CD14-positive monocyte (primary cell): ENCODE measurements around the gene RABAC1. TPM values are rescaled to one million over a fixed set of nuclear protein-coding genes. Genes with fewer than 3 reads are reported as not detected.

ENCODE experiments used
- DNase-seq, 3 donors: peaks; one replicate each; pipeline ENCODE4 v3.0.0-alpha.2; 2011 to 2022
- H2AFZ ChIP-seq: 2 replicates; pipeline ENCODE4 v1.6.0; 2012; ENCODE audit warnings: mild to moderate bottlenecking, low read depth, low read length, inconsistent platforms; ENCODE audit not compliant: insufficient read depth, poor library complexity, severe bottlenecking
- H3K27ac ChIP-seq, 2 donors: 1 replicate in 1 of 2; 2 replicates in 1 of 2; pipeline ENCODE4 v1.5.1; 2012 to 2013; ENCODE audit warnings: low read length in 2 of 2, control low read depth in 1 of 2, inconsistent platforms in 1 of 2, low read depth in 1 of 2, mild to moderate bottlenecking in 1 of 2
- H3K27me3 ChIP-seq, 2 donors: one replicate each; pipeline versions ENCODE4 v1.6.0 to v1.6.1; 2011 to 2013; ENCODE audit warnings: low read length in 2 of 2; ENCODE audit not compliant: control insufficient read depth in 2 of 2, insufficient read depth in 2 of 2
- H3K36me3 ChIP-seq, 2 donors: replicated peaks in 1 of 2; 1 replicate in 1 of 2; 2 replicates in 1 of 2; pipeline versions ENCODE4 v1.5.1 to v1.6.1; 2012 to 2013; ENCODE audit warnings: low read length in 2 of 2, control low read depth in 1 of 2, inconsistent platforms in 1 of 2, mild to moderate bottlenecking in 1 of 2; ENCODE audit not compliant: insufficient read depth in 2 of 2, control insufficient read depth in 1 of 2
- H3K4me1 ChIP-seq, 2 donors: 1 replicate in 1 of 2; 2 replicates in 1 of 2; pipeline versions ENCODE4 v1.5.1 to v1.6.1; 2012 to 2013; ENCODE audit warnings: low read length in 2 of 2, control low read depth in 1 of 2, inconsistent platforms in 1 of 2, mild to moderate bottlenecking in 1 of 2, moderate library complexity in 1 of 2; ENCODE audit not compliant: insufficient read depth in 2 of 2, control insufficient read depth in 1 of 2
- H3K4me2 ChIP-seq: replicated peaks from 2 replicates; pipeline ENCODE3; 2012; ENCODE audit warnings: low read length, moderate library complexity, mild to moderate bottlenecking; ENCODE audit not compliant: poor library complexity, severe bottlenecking; ENCODE audit errors: extremely low read depth
- H3K4me3 ChIP-seq, 3 experiments: fragments of 200-600 bp in 1 of 3; sonication (generic) in 1 of 3; replicated peaks in 1 of 3; 1 replicate in 2 of 3; 2 replicates in 1 of 3; pipeline ENCODE4 v1.5.1; 2011 to 2013; ENCODE audit warnings: low read length in 3 of 3, mild to moderate bottlenecking in 3 of 3, control low read depth in 2 of 3, low read depth in 2 of 3, inconsistent platforms in 1 of 3, moderate library complexity in 1 of 3
- H3K79me2 ChIP-seq: 2 replicates; pipeline ENCODE4 v1.6.0; 2012; ENCODE audit warnings: mild to moderate bottlenecking, control low read depth, inconsistent platforms, low read length, moderate library complexity; ENCODE audit not compliant: insufficient read depth
- H3K9ac ChIP-seq: 2 replicates; pipeline ENCODE4 v1.6.0; 2017; ENCODE audit warnings: low read length, mild to moderate bottlenecking; ENCODE audit not compliant: insufficient read depth, poor library complexity, severe bottlenecking
- H3K9me3 ChIP-seq, 2 donors: replicated peaks in 1 of 2; 1 replicate in 1 of 2; 2 replicates in 1 of 2; pipeline versions ENCODE4 v1.5.1 to v1.6.1; 2012 to 2013; ENCODE audit warnings: low read length in 2 of 2, control low read depth in 1 of 2; ENCODE audit not compliant: control insufficient read depth in 1 of 2, insufficient read depth in 1 of 2
- H4K20me1 ChIP-seq: 2 replicates; pipeline ENCODE4 v1.6.0; 2012; ENCODE audit warnings: mild to moderate bottlenecking, low read length, control low read depth, moderate library complexity; ENCODE audit not compliant: insufficient read depth
- H3K27ac Mint-ChIP-seq, 7 donors: one replicate each; pipeline ENCODE4 v1.8.0; 2020; ENCODE audit warnings: mild to moderate bottlenecking in 7 of 7, mixed read lengths in 7 of 7, moderate library complexity in 6 of 7, inconsistent platforms in 2 of 7
- H3K27me3 Mint-ChIP-seq, 3 donors: one replicate each; pipeline ENCODE4 v1.8.0; 2021 to 2022; ENCODE audit warnings: low read depth in 3 of 3, mild to moderate bottlenecking in 3 of 3, mixed read lengths in 3 of 3, moderate library complexity in 3 of 3, inconsistent platforms in 1 of 3
- H3K36me3 Mint-ChIP-seq, 2 donors: one replicate each; pipeline ENCODE4 v1.8.0; 2020; ENCODE audit warnings: mixed read lengths in 2 of 2, inconsistent platforms in 1 of 2, mild to moderate bottlenecking in 1 of 2
- H3K4me1 Mint-ChIP-seq: one replicate; pipeline ENCODE4 v1.8.0; 2020; ENCODE audit warnings: mild to moderate bottlenecking, mixed read lengths
- H3K4me3 Mint-ChIP-seq, 2 donors: one replicate each; pipeline ENCODE4 v1.8.0; 2020; ENCODE audit warnings: mild to moderate bottlenecking in 2 of 2, mixed read lengths in 2 of 2, moderate library complexity in 1 of 2
- H3K9me3 Mint-ChIP-seq, 7 donors: one replicate each; pipeline ENCODE4 v1.8.0; 2020 to 2022; ENCODE audit warnings: mixed read lengths in 7 of 7, mild to moderate bottlenecking in 6 of 7, moderate library complexity in 6 of 7, inconsistent platforms in 2 of 7
- WGBS: methylation state at CpG from one replicate; pipeline ENCODE4 v1.1.5; 2013; ENCODE audit warnings: missing lambda C conversion rate; ENCODE audit not compliant: insufficient coverage; 5-methylcytosine and 5-hydroxymethylcytosine counted together
- intact Hi-C, 2 donors: fragments of 100-400 bp; cut with micrococcal nuclease; formaldehyde crosslinking; loops; one replicate each; pipeline versions ENCODE4 v1.15.0 to v1.15.1; 2023
- polyA plus RNA-seq, 3 donors: library from polyadenylated mRNA; depleted of rRNA in 1 of 3; unstranded in 2 of 3; stranded (reverse) in 1 of 3; fragments of 300-500 nt in 2 of 3; fragments of >200 nt in 1 of 3; fragmentation: Illumina TruSeq in 2 of 3; gene quantifications; 1 replicate in 2 of 3; 2 replicates in 1 of 3; pipeline ENCODE4 v1.2.3, GENCODE V29; 2012 to 2021
- TF ChIP-seq, protein P1 (sequence below): fragments of 200-600 bp; IDR thresholded peaks from one replicate; pipeline ENCODE4 v1.8.0; 2022; ENCODE audit warnings: antibody characterized with exemption, mild to moderate bottlenecking

The RABAC1 gene
- polyA plus RNA-seq, 3 donors: 126 to 234 (median 202) TPM

GRCh38 chr19:41944336-41944735, 14.8 kb downstream of the RABAC1 start:
- 72% methylated on average over 2 of the region's 2 CpGs for WGBS

GRCh38 chr19:41941410-41942202, 17.5 kb downstream of the RABAC1 start:
- Mint-ChIP-seq H3K4me3 (peak overlapping the region in 1 of 2 donors; percentile 79), H3K9me3 (peaks cover 0 to 9% (median 4%) of the 10 kb centered on the region in 7 donors), H3K27ac (peak overlapping the region in 1 of 7 donors; percentile 7), H3K4me1 (peaks cover 15% of the 10 kb centered on the region), H3K36me3 (peaks cover 3 to 8% of the 10 kb centered on the region in 2 donors), H3K27me3 (peaks cover 41 to 69% (median 45%) of the 10 kb centered on the region in 3 donors)
- no peak for DNase-seq
- H4K20me1 ChIP-seq: no peaks in the 10 kb centered on the region
- no peak overlapping the region for H3K9ac ChIP-seq
- H3K9me3 ChIP-seq: peaks cover 0 to 4% of the 10 kb centered on the region in 2 donors
- intact Hi-C loops: no loop called here
- no peak overlapping the region for H3K4me3 ChIP-seq
- peaks cover 8 to 14% of the 10 kb centered on the region in 2 donors for H3K4me1 ChIP-seq
- peaks cover 16 to 36% of the 10 kb centered on the region in 2 donors for H3K27me3 ChIP-seq
- H3K27ac ChIP-seq: no peak overlapping the region
- WGBS: 91% methylated on average over 4 of the region's 9 CpGs
- H3K36me3 ChIP-seq: no peaks in the 10 kb centered on the region
- no peaks in the 10 kb centered on the region for H3K79me2 ChIP-seq
- no peak overlapping the region for H2AFZ ChIP-seq
- H3K4me2 ChIP-seq: no peak overlapping the region
- TF ChIP-seq, protein P1, sequence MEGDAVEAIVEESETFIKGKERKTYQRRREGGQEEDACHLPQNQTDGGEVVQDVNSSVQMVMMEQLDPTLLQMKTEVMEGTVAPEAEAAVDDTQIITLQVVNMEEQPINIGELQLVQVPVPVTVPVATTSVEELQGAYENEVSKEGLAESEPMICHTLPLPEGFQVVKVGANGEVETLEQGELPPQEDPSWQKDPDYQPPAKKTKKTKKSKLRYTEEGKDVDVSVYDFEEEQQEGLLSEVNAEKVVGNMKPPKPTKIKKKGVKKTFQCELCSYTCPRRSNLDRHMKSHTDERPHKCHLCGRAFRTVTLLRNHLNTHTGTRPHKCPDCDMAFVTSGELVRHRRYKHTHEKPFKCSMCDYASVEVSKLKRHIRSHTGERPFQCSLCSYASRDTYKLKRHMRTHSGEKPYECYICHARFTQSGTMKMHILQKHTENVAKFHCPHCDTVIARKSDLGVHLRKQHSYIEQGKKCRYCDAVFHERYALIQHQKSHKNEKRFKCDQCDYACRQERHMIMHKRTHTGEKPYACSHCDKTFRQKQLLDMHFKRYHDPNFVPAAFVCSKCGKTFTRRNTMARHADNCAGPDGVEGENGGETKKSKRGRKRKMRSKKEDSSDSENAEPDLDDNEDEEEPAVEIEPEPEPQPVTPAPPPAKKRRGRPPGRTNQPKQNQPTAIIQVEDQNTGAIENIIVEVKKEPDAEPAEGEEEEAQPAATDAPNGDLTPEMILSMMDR: no peak

More at GRCh38 chr19:41944336-41944735, 14.8 kb downstream of the RABAC1 start:
- no peak for DNase-seq
- Histone ChIP-seq H3K4me3 (no peak overlapping the region), H3K9ac (no peak overlapping the region), H3K79me2 (no peaks in the 10 kb centered on the region), H3K4me2 (no peak overlapping the region), H4K20me1 (no peaks in the 10 kb centered on the region), H3K36me3 (no peaks in the 10 kb centered on the region), H3K4me1 (peaks cover 8 to 14% of the 10 kb centered on the region in 2 donors), H3K9me3 (peaks cover 0 to 4% of the 10 kb centered on the region in 2 donors), H3K27me3 (peaks cover 16 to 25% of the 10 kb centered on the region in 2 donors), H2AFZ (no peak overlapping the region), H3K27ac (no peak overlapping the region)
- peaks cover 15% of the 10 kb centered on the region for H3K4me1 Mint-ChIP-seq
- TF ChIP-seq, protein P1: no peak
- peaks cover 0 to 9% (median 4%) of the 10 kb centered on the region in 7 donors for H3K9me3 Mint-ChIP-seq
- H3K4me3 Mint-ChIP-seq: no peak overlapping the region
- H3K27ac Mint-ChIP-seq: peak overlapping the region in 1 of 7 donors; percentile 81
- peaks cover 29 to 48% (median 34%) of the 10 kb centered on the region in 3 donors for H3K27me3 Mint-ChIP-seq
- intact Hi-C loops: no loop called here
- H3K36me3 Mint-ChIP-seq: peaks cover 3 to 8% of the 10 kb centered on the region in 2 donors
